GM12878 (cell line): ENCODE measurements around the gene OLA1. TPM values are rescaled to one million over a fixed set of nuclear protein-coding genes. Genes with fewer than 3 reads are reported as not detected.

ENCODE experiments used
- ATAC-seq: fragments of 200-7000 bp; cut with Tn5 transposase; 3 replicates; pipeline ENCODE4 v1.9.1; 2020; ENCODE audit warnings: mild to moderate bottlenecking, moderate library complexity
- BruUV-seq: library from RNA; stranded (reverse); fragments of 400-500 nt; replicated peaks from 2 replicates; lab custom pipeline; 2021; lab: Mats Ljungman, UMichigan
- CTCF ChIA-PET: fragments of 300-600 bp; sonication (Branson Sonifier 250); formaldehyde crosslinking; extraction: SDS; loops from one replicate; lab custom pipeline; 2021; ENCODE audit warnings: inconsistent platforms; lab: Yijun Ruan, JAX
- POLR2A ChIA-PET: fragments of 350-600 bp; formaldehyde crosslinking; extraction: SDS; loops from one replicate; lab custom pipeline; 2021; ENCODE audit warnings: inconsistent platforms; lab: Charles Lee
- RAD21 ChIA-PET: fragments of 300-600 bp; sonication (Branson Sonifier 250); formaldehyde crosslinking; loops from one replicate; lab custom pipeline; 2023; ENCODE audit warnings: antibody characterized with exemption; ENCODE audit not compliant: unreplicated experiment; lab: Charles Lee
- SMC1A ChIA-PET: fragments of 300-600 bp; sonication (Branson Sonifier 250); formaldehyde crosslinking; loops from one replicate; lab custom pipeline; 2023; ENCODE audit not compliant: unreplicated experiment, uncharacterized antibody; lab: Charles Lee
- DNase-seq: peaks from one replicate; pipeline ENCODE4 v3.0.0-alpha.2; 2011; ENCODE audit warnings: low read depth, low spot score
- FAIRE-seq: peaks from 3 replicates; lab custom pipeline; 2011; peaks lifted over from hg19 to GRCh38; lab: Jason Lieb, UNC
- H2AFZ ChIP-seq: 2 replicates; pipeline ENCODE4 v1.6.0; 2011; ENCODE audit warnings: low read depth, low read length, control low read depth; ENCODE audit not compliant: control insufficient read depth
- H3K27ac ChIP-seq: 2 replicates; pipeline ENCODE4 v1.5.1; 2011; ENCODE audit warnings: control low read depth; ENCODE audit not compliant: control insufficient read depth, insufficient read depth
- H3K27me3 ChIP-seq, 2 experiments: replicated peaks in 1 of 2; 2 replicates each; pipeline versions ENCODE4 v1.6.0 to v1.6.1; 2011; ENCODE audit warnings: low read length in 1 of 2; ENCODE audit not compliant: control insufficient read depth in 2 of 2, insufficient read depth in 2 of 2
- H3K36me3 ChIP-seq, 2 experiments: 2 replicates each; pipeline ENCODE4 v1.5.1; 2011; ENCODE audit warnings: low read length in 1 of 2; ENCODE audit not compliant: control insufficient read depth in 2 of 2, insufficient read depth in 2 of 2
- H3K4me1 ChIP-seq: 2 replicates; pipeline ENCODE4 v1.6.1; 2011; ENCODE audit warnings: mild to moderate bottlenecking, low read length, moderate library complexity, mixed read lengths; ENCODE audit not compliant: control insufficient read depth, insufficient read depth
- H3K4me2 ChIP-seq: 2 replicates; pipeline ENCODE4 v1.6.0; 2011; ENCODE audit warnings: control low read depth; ENCODE audit not compliant: control insufficient read depth, insufficient read depth
- H3K4me3 ChIP-seq: fragments of 200-600 bp; sonication (generic); 2 replicates; pipeline ENCODE4 v1.5.1; 2016
- H3K79me2 ChIP-seq: 2 replicates; pipeline ENCODE4 v1.6.0; 2011; ENCODE audit warnings: low read length; ENCODE audit not compliant: control insufficient read depth, insufficient read depth
- H3K9ac ChIP-seq: 2 replicates; pipeline ENCODE4 v1.8.0; 2011; ENCODE audit warnings: low read length, control low read depth, mixed read lengths; ENCODE audit not compliant: control insufficient read depth, insufficient read depth
- H3K9me3 ChIP-seq: replicated peaks from 3 replicates; pipeline ENCODE4 v1.5.1; 2011; ENCODE audit warnings: mild to moderate bottlenecking, low read length; ENCODE audit not compliant: control insufficient read depth, insufficient read depth
- H4K20me1 ChIP-seq: 2 replicates; pipeline ENCODE4 v1.6.0; 2011; ENCODE audit not compliant: control insufficient read depth, insufficient read depth
- HCFC1 ChIP-seq: fragments of 150-350 bp; IDR thresholded peaks from 2 replicates; pipeline ENCODE4 v1.6.1; 2014; ENCODE audit warnings: low read length
- LARP7 ChIP-seq: fragments of 450-650 bp; IDR thresholded peaks from 2 replicates; pipeline ENCODE4 v1.6.1; 2017; ENCODE audit warnings: mild to moderate bottlenecking
- NRF1 ChIP-seq: conservative IDR thresholded peaks from 2 replicates; pipeline ENCODE4 v1.6.1; 2011; ENCODE audit warnings: mild to moderate bottlenecking, low read depth, low read length, improper control_type of control experiment
- POLR2AphosphoS2 ChIP-seq: IDR thresholded peaks from 2 replicates; pipeline ENCODE4 v1.6.1; 2011; ENCODE audit warnings: low read depth, mild to moderate bottlenecking, low read length, improper control_type of control experiment, moderate library complexity
- REST ChIP-seq: IDR thresholded peaks from 2 replicates; pipeline ENCODE4 v1.6.1; 2012; ENCODE audit warnings: mild to moderate bottlenecking, low read depth, low read length
- RUNX3 ChIP-seq: IDR thresholded peaks from 2 replicates; pipeline ENCODE4 v1.6.1; 2012; ENCODE audit warnings: low read length, inconsistent platforms
- WGBS: methylation state at CpG from one replicate; pipeline ENCODE4 v1.1.6; 2016; ENCODE audit warnings: low lambda C conversion rate; ENCODE audit not compliant: insufficient replicate concordance, insufficient coverage; ENCODE audit errors: missing lambda C conversion rate; 5-methylcytosine and 5-hydroxymethylcytosine counted together
- in situ Hi-C: fragments of 300-500 bp; cut with MboI; formaldehyde crosslinking; loops from 9 replicates; pipeline ENCODE4 v1.14.3; 2018; ENCODE audit warnings: mixed read lengths
- intact Hi-C: fragments of 100-400 bp; cut with micrococcal nuclease; formaldehyde crosslinking; loops from one replicate; pipeline ENCODE4 v1.14.2; 2022; ENCODE audit not compliant: unreplicated experiment
- polyA plus RNA-seq, 11 experiments: library from polyadenylated mRNA; depleted of rRNA in 4 of 11; unstranded in 6 of 11; stranded (reverse) in 5 of 11; fragments of >200 nt; fragmentation: Nextera tagmentation in 4 of 11; fragmentation: Illumina TruSeq in 1 of 11; extraction: Ambion mirVana in 4 of 11; extraction: Trizol in 1 of 11; gene quantifications; 1 replicate in 1 of 11; 2 replicates in 10 of 11; pipeline versions ENCODE4 v1.2.1 to v1.2.3, GENCODE V29; 2011 to 2016; ENCODE audit warnings: inconsistent platforms in 2 of 11, missing spikeins in 2 of 11, low read depth in 1 of 11
- total RNA-seq, 4 experiments: library from RNA; depleted of rRNA in 3 of 4; stranded (reverse); fragments of >200 nt in 3 of 4; fragmentation: Illumina TruSeq in 1 of 4; extraction: Trizol in 1 of 4; gene quantifications; 2 replicates each; pipeline versions ENCODE4 v1.2.1 to v1.2.3, GENCODE V29; 2013 to 2021

The OLA1 gene
- total and polyA plus RNA-seq, 10 of the 15 experiments (the other 5 are each of a cell fraction or from before 2014, with no cell fraction given): 107 to 238 (median 142) TPM

GRCh38 chr2:174172802-174173355, 75.5 kb downstream of the OLA1 start:
- Histone ChIP-seq H3K27me3 (no peaks in the 10 kb centered on the region), H3K4me3 (no peak overlapping the region), H3K4me2 (no peak overlapping the region), H3K27ac (no peak overlapping the region), H4K20me1 (no peaks in the 10 kb centered on the region), H3K9ac (no peak overlapping the region), H3K36me3 (peaks cover 7 to 11% of the 10 kb centered on the region in 2 experiments; a peak in 3 of 4 replicates), H2AFZ (no peak overlapping the region), H3K79me2 (peaks cover 6% of the 10 kb centered on the region), H3K4me1 (no peaks in the 10 kb centered on the region), H3K9me3 (peaks cover 20% of the 10 kb centered on the region; the same call in 2 of the 3 replicates)
- TF ChIP-seq RUNX3: no peak
- TF ChIP-seq NRF1: no peak
- TF ChIP-seq LARP7: no peak
- TF ChIP-seq POLR2AphosphoS2: no peak
- no peak for TF ChIP-seq REST
- no peak for TF ChIP-seq HCFC1
- ChIA-PET POLR2A (no interaction called here), SMC1A (interaction anchor here (1.0 kb wide), 1 partner anchor 77 kb away, joined by 3 read pairs; no protein-coding TSS in a partner anchor), CTCF (interaction anchor here (1.3 kb wide), 1 partner anchor 168 kb away, joined by 3 read pairs; no protein-coding TSS in a partner anchor), RAD21 (no interaction called here)
- in situ Hi-C loops (no loop called here), intact Hi-C loops (no loop called here)
- ATAC-seq (no peak), FAIRE-seq (no peak), DNase-seq (no peak)
- BruUV-seq: no TSS peak
- 77% methylated on average over 5 of the region's 5 CpGs for WGBS
